HG02571 (cell line): Measurements from ENCODE around the gene FSTL3.
"Not testable (repeated sequence)": the region's sequence is repeated elsewhere in the genome, so short reads cannot be mapped to it uniquely, and the experiment has no call there.

Source experiments
- ATAC-seq: cut with Tn5 transposase; IDR thresholded peaks from one replicate; pipeline ENCODE4 v1.9.1; 2021; ENCODE audit warnings: mild to moderate bottlenecking, moderate library complexity; ENCODE audit not compliant: unreplicated experiment

The FSTL3 gene

GRCh38 chr19:681029-682019, 5.1 kb downstream of the FSTL3 start:
- ATAC-seq = no peak

- ATAC-seq = no peak
Measured at GRCh38 chr19:682678-683320, 6.6 kb downstream of the FSTL3 start.

GRCh38 chr19:685454-685931, 9.3 kb downstream of the FSTL3 start:
- ATAC-seq = no peak

GRCh38 chr19:686589-687297, 10.6 kb downstream of the FSTL3 start:
- no peak for ATAC-seq

- no peak for ATAC-seq
Measured at GRCh38 chr19:687569-688166, 11.5 kb downstream of the FSTL3 start.

- ATAC-seq = no peak
Measured at GRCh38 chr19:688214-688613, 12.0 kb downstream of the FSTL3 start.

GRCh38 chr19:688992-689391, 12.8 kb downstream of the FSTL3 start:
- ATAC-seq = no peak

GRCh38 chr19:690203-690602, 14.0 kb downstream of the FSTL3 start:
- no peak for ATAC-seq

- no peak for ATAC-seq
Measured at GRCh38 chr19:694481-695351, 18.5 kb downstream of the FSTL3 start.

- ATAC-seq = no peak
Measured at GRCh38 chr19:695352-695949, 19.3 kb downstream of the FSTL3 start, which contains the start of gene PRSS57. PRSS57 (minus strand) TSS chr19:695452; CDS start chr19:695430, 22 bp downstream.

GRCh38 chr19:698529-698928, 22.3 kb downstream of the FSTL3 start:
- ATAC-seq = not testable (repeated sequence)

- not testable (repeated sequence) for ATAC-seq
Measured at GRCh38 chr19:699885-700284, 23.7 kb downstream of the FSTL3 start.

- ATAC-seq = not testable (repeated sequence)
Measured at GRCh38 chr19:702847-703246, 26.7 kb downstream of the FSTL3 start.

- no peak for ATAC-seq
Measured at GRCh38 chr19:703329-703650, 27.1 kb downstream of the FSTL3 start.

- ATAC-seq = no peak
Measured at GRCh38 chr19:703651-704446, 27.7 kb downstream of the FSTL3 start.

GRCh38 chr19:704447-704741, 28.2 kb downstream of the FSTL3 start:
- ATAC-seq = no peak

GRCh38 chr19:708154-709143, 32.3 kb downstream of the FSTL3 start, which contains the start of gene PALM:
PALM (plus strand) TSS chr19:708935; CDS start chr19:709147, 212 bp downstream.
- ATAC-seq = no peak
